Retinal pigment epithelial cell (primary cell): Measurements from ENCODE around the gene CEP41.

Source experiments
- DNase-seq: peaks from one replicate; pipeline ENCODE4 v3.0.0-alpha.2; 2010; ENCODE audit warnings: low read depth
- H3K4me3 ChIP-seq: 2 replicates; pipeline ENCODE4 v1.5.1; 2011; ENCODE audit warnings: mild to moderate bottlenecking, low read length, control low read depth, moderate library complexity
- TF ChIP-seq, protein P1 (sequence below): conservative IDR thresholded peaks from 2 replicates; pipeline ENCODE4 v1.5.1; 2011; ENCODE audit warnings: low read depth, low read length, control low read depth, inconsistent platforms

CEP41 gene

DNA sequence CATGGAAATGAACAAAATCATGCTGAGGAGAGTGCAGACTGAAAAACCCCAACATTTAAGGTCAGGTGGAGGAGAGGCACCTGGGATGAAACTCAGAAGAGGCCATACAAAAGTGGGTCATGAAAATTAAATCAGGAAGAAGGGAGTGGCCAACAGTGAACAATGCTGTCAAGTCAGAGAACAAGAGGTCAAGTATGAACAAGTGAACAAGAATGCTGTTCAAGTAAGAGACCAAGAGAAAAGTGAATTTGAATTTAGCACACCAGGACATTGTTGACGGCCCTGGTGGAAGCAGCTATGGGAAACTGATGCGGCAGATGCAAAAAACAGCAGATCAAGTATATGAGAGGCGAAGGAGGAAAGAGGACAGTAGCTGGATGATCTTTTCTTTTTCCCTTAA, 7.9 kb downstream of the CEP41 start:
- DNase-seq: no peak
- TF ChIP-seq, protein P1, sequence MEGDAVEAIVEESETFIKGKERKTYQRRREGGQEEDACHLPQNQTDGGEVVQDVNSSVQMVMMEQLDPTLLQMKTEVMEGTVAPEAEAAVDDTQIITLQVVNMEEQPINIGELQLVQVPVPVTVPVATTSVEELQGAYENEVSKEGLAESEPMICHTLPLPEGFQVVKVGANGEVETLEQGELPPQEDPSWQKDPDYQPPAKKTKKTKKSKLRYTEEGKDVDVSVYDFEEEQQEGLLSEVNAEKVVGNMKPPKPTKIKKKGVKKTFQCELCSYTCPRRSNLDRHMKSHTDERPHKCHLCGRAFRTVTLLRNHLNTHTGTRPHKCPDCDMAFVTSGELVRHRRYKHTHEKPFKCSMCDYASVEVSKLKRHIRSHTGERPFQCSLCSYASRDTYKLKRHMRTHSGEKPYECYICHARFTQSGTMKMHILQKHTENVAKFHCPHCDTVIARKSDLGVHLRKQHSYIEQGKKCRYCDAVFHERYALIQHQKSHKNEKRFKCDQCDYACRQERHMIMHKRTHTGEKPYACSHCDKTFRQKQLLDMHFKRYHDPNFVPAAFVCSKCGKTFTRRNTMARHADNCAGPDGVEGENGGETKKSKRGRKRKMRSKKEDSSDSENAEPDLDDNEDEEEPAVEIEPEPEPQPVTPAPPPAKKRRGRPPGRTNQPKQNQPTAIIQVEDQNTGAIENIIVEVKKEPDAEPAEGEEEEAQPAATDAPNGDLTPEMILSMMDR: no peak
- H3K4me3 ChIP-seq: no peak overlapping the region

DNA sequence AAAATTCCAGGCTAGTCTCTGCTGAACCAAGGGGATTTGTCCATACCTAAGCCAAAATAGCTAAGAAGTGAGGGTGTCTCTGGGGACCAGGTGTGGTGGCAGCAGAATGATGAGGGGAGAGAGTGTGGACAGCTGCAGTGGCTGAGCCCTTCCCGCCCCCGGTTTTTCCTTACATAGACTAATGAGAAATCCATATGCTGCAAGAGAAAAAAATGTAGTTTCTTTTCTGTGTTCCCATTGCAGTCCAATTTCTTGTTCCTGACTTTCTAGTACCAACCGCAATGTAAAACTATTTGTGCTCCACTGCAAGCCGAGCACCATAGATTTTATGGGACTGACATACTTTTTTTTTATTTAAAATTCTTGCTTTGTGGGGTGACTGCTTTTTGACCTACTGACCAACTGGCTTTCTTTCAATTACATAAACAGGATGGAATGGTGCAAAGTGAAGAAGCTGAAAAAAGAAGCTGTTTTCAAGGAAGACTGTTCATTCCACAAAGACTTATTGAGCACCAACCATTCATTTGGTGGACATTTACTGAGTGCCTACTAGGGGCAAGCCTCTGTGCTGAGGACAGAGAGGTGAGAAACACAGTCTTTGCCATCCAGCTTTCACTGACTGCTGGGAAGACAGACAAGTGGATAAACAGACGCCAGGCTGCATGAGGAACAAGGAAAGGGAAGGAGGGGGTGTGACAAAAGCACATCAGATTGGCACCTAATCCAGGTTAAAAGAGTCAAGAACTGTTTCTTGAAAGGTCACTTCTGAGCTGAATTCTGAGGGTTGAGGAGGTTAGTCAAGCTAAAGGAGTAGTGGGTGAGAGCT, 9.8 kb downstream of the CEP41 start:
- TF ChIP-seq, protein P1: no peak
- no peak overlapping the region for H3K4me3 ChIP-seq
- no peak for DNase-seq

DNA sequence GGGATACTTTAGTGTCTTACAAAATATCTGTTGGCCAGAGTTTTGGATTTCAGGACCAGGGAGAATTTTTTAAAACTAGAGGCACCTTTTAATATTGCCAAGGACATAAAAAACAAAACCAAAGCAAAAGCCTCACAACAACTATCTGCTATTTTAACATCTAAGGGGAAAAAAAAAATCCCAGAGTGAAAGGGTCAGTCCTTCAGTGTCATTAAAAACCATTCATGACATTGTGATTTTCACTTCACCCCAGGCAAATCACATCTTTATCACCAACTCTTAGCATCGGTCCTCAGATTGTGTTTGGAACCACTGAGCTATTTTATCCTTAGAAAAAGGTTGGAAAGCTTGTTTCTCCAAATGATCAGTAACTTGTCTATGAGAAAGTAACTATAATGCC, 10.7 kb downstream of the CEP41 start:
- TF ChIP-seq, protein P1: no peak
- H3K4me3 ChIP-seq: no peak overlapping the region
- no peak for DNase-seq

DNA sequence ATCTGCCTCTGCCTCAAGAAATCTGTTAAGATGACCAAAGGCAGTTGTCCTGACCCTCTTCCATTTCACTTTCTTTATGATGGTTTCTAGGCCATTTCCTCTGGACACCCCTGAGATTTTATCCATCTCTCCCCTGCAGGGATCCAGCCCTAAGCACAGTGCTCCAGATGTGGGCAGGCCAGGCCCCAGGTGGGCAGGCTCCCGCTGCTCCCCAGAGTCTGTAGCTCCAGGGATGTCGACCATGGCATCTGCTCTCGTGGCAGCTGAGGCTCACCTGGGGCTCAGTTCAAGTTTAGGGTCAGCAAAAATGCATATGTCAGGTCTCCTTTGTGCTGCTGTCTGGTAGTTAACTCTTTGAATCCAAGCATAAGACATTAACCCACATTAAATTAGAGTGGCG, 11.8 kb downstream of the CEP41 start:
- DNase-seq: no peak
- TF ChIP-seq, protein P1: no peak
- H3K4me3 ChIP-seq: no peak overlapping the region

DNA sequence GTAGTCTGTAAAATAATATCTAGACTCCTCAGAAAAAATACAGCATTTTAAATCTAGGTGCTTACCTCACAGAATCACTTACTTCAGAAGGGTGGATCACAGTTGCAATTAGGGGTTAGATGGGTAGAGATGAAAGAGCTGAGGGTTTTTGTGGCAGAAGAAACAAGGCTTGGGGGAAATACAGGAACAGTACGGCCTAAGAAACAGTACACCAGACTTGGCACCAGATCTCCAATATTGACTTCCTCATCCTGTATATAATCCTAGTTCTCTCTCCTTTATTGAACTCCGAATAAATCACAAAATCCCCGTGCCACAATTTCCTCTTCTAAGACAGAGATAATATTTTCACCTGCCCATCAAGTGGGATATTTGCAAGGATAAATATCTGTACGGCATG, 14.3 kb downstream of the CEP41 start:
- TF ChIP-seq, protein P1: no peak
- DNase-seq: no peak

DNA sequence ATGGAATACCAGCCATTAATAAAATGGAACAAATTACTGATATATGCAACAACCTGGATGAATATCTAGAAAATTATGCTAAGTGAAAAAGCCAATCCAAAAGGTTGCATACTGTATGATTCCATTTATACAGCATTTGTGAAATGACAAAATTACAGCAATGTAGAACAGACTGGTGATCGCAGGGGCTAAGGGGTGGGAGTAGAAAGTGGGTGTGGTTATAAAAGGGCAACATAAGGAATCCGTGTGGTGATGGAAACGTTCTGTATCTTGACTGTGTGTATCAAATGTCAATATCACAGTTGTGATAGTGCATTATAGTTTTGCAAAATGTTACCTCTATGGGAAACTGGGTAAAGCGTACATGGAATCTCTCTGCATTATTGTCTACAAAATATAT, 15.0 kb downstream of the CEP41 start:
- TF ChIP-seq, protein P1: no peak
- DNase-seq: no peak
- H3K4me3 ChIP-seq: no peak overlapping the region

More for the DNA sequence above, 14.3 kb downstream of the CEP41 start:
- no peak overlapping the region for H3K4me3 ChIP-seq

DNA sequence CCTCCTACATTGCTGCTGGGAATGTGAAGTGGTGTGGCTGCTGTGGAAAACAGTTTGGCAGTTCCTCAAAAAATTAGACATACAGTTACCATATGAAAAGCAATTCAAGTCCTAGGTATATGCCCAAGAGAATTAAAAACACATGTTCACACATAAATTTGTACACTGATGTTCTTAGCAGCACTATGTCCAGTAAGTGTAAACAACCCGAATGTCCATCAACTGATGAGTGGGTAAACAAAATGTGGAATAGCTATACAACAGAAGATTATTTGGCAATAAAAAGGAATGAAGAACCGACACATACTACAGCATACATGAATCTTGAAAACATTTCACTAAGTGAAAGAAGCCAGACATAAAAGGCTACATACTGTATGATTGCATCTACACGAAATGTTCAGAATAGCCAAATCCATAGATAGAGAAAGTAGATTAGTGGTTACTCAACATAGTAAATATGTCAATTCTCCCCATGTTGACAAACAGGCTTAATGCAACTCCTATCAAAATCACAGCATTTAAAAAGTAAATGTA, 17.2 kb downstream of the CEP41 start:
- no peak for DNase-seq
- H3K4me3 ChIP-seq: no peak overlapping the region
- TF ChIP-seq, protein P1: no peak
